Tongue (tissue), 2 donors: ENCODE results near the gene TAX1BP3. TPM values are rescaled to one million over a fixed set of nuclear protein-coding genes. Genes with fewer than 3 reads are reported as not detected.
"Not testable (repeated sequence)": the region's sequence is repeated elsewhere in the genome, so short reads cannot be mapped to it uniquely, and the experiment has no call there.

Experiments
- DNase-seq: peaks from one replicate; pipeline ENCODE4 v3.0.0-alpha.2; 2015
- total RNA-seq: library from RNA; depleted of rRNA; stranded (reverse); fragments of >200 nt; gene quantifications from one replicate; pipeline ENCODE4 v1.2.3, GENCODE V29; 2014

The TAX1BP3 gene, protein sequence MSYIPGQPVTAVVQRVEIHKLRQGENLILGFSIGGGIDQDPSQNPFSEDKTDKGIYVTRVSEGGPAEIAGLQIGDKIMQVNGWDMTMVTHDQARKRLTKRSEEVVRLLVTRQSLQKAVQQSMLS
- total RNA-seq: 53.7 TPM

DNA sequence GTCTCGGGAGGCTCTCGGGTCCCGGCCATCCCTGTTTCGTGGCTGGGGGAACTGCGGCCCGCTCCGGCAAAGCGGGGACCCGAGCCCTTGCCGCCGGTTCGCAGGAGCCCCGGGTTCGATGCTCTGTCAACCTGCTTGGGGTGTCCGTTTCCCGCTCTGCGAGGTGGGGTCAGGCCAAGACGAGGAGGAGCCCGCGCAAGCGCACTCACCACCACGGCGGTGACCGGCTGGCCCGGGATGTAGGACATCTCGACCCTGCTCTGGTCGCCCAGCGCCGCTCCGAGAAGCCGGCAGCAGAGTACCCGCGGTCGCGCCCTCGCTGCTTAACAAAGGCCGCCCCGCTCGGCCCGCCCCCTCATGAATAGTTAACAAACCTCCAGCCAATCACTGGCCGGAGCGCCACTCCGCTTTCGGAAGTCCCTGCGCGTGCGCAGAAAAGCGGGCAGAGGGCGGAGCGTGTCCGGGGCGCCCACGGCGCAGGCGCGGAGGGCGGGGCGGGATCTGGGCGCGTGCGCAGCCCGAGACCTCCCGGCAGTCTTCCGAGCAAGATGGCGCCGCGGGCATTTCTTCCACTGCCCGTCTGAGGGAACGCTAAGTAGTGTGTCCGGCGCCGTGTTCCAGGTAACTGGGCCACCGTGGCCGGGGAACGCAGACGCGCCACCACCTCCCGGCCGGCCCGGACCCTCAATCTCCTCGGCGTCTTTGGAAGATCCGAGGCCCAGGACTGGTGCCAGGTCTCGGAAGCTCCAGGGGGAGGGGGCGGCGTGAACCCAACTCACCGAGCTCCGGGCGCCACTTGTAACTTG, at the start of gene TAX1BP3, which contains the start of gene EMC6:
TSS of gene TAX1BP3 (minus strand) at position 300 of the 806 bp plus-strand sequence. CDS start at position 248, 52 bp downstream.
TSS of gene EMC6 (plus strand) at position 534 of the 806 bp plus-strand sequence. CDS start 335 bp downstream, outside the sequence.
- DNase-seq: peak; percentile 100

DNA sequence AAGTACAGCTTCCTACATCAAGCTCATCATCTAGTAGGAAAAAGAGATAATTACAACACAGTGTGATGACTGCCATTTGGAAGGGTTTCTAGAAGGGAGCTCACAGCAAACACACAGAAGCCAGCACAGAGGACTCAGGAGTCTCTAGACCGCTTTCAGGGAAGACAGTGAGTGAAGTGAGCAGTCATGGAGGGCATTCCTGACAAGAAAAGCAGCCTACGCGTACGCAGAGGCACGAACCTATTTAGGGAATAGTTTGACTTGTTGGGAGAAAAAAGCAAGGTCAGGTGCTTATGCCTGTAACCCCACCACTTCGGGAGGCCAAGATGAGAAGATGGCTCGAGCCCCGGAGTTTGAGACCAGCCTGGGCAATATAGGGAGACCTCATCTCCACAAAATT, 46.9 kb upstream of the TAX1BP3 start:
- no peak for DNase-seq

DNA sequence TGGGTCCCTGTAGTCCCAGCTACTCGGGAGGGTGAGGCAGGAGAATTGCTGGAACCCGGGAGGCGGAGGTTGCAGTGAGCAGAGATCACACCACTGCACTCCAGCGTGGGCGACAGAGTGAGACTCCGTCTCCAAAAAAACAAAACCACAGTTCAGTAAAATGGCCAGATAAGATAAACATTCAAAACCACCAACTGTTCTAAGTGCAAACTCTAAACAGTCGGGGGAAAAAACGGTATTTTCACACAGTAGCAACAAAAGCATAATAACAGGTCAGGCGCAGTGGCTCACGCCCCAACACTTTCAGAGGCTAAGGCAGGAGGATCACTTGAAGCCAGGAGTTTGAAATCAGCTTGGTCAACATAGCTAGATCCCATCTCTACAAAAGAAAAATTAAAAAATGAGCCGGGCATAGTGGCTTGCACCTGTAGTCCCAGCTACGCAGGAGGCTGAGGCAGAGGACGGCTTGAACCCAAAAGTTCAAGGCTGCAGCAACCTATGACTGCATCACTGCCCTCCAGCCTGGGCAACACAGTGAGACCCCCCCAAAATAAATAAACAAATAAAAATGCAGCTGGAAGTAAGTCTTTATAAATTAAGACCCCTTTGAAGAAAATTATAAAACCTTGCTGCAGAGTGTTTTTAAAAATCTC, 44.6 kb upstream of the TAX1BP3 start:
- DNase-seq: no peak

DNA sequence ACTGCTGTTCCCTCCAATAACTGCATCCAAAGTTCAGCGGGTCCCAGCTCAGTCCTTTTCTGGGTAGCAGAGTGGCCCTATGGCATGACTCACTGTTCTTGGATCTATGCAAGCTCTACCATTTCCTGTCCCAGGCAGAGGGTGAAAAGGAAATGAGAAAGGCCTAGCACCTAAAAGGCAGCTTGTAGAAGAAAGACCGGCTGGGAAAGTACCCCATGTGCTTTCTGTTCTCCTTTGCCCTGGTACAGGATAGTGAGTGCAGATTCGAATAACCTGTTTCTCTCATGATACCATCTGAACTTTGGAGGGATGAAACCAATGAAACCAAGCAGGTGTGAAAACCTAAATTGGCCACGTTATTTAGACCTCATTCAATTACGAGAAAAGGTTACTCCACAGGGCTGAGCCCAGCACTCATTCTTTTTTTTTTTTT, 42.6 kb upstream of the TAX1BP3 start:
- DNase-seq: no peak

DNA sequence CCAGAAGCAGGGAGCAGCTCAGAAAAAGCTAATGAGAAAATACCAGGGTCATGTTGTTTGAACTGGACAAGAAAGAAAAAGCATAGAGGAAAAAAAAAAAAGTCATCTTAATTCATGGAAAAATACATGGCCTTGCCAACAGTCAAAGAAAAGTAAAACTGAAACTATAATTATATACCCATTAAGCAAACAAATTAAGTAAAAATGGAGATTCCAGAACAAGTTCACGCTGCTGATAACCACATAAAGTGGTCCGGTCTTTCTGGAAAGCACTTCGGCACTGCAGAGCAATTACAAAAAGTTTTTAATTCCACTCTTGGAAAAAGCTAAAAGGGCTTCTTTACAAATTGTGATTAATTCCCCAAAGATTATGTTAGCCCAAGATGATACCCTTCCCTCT, 40.0 kb upstream of the TAX1BP3 start:
- no peak for DNase-seq

DNA sequence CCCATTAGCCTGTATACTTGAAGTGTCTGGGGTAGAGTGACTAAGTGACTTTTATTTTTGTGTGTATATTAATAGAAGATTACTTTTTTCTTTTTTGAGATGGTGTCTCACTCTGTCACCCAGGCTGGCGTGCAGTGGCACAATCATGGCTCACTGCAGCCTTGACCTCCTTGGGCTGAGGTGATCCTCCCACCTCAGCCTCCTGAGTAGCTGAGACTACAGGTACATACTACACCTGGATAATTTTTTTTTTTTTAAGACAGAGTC, 37.3 kb upstream of the TAX1BP3 start:
- DNase-seq: not testable (repeated sequence)

DNA sequence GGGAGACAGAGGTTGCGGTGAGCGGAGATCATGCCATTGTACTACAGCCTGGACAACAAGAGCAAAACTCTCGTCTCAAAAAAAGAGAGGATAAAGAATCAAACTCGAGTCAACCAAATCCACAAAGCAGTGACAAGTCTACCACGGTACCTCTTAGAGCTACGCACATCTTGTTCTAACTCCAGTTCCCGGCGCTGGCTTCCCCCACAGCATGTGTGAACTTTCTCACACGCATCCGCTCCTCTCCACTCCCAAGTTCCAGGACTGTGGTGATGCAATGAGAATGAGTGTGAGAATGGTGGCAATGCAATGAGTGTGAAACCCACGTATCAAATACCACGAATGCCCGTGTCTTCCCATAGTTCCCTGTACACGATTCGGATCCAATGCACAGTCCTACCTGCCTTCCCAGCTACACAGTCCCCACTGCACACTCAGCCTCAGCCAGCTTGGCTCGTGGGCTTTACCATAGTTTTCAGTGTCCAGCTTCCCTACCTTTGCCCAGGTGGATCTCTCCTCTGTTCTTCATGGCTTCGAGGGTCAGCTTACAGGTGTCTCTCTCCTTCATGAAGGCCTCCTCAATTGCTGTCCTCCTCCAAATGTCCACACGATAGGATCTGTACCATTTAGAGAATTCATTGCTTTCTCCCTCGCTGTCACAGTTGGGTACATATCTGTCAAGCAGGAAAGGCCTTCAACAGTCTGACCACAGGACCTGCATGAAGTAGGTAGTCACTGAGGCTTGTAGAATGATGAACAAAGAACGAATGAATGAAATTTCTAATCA, 36.7 kb upstream of the TAX1BP3 start:
- DNase-seq: no peak

DNA sequence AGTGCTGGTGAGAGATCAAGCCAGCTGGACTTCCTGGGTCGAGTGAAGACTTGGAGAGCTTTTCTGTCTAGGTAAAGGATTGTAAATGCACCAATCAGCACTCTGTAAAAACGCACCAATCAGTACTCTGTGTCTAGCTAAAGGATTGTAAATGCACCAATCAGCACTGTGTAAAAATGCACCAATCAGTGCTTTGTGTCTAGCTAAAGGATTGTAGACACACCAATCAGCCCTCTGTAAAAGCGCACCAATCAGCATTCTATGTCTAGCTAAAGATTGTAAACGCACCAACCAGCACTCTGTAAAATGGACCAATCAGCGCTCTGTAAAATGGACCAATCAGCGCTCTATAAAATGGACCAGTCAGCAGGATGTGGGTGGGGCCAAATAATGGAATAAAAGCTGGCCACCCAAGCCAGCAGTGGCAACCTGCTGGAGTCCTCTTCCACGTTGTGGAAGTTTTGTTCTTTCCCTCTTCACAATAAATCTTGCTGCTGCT, 33.7 kb upstream of the TAX1BP3 start:
- DNase-seq: not testable (repeated sequence)

DNA sequence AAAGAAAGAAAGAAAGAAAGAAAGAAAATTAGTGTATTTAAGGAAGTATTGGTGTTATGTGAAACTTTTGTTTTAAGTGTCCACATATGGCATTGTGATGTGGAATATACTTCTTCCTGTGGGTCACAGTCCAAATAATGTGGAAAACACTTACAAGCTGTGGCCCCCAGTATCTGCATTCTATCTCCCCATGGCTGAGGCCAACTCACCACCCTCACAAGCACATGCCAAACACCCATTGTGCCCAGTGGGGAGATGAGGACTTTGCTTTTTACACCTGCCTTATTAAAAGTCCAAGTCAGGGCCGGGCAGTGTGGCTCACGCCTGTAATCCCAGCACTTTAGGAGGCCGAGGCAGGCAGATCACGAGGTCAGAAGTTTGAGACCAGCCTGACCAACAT, 31.6 kb upstream of the TAX1BP3 start:
- no peak for DNase-seq

DNA sequence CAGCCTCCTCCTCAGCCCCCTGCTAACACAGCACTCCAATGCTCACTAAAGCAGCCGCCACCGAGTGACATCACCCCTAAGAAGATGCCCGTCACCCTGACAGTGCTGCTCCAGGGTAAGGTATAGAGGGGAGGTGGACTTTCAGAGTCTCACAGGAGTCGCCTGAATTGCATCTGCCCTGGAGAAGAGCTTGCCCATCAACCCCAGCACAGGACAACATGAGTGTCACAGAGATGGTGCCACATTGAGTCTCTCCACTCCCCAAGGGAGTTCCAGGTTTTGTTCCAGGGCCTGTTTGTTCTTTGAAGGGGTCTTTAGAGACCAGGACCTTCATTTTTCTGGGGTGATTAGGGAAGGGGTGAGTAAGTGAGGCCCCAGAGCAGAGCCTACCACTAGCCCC, 29.8 kb upstream of the TAX1BP3 start:
- no peak for DNase-seq

DNA sequence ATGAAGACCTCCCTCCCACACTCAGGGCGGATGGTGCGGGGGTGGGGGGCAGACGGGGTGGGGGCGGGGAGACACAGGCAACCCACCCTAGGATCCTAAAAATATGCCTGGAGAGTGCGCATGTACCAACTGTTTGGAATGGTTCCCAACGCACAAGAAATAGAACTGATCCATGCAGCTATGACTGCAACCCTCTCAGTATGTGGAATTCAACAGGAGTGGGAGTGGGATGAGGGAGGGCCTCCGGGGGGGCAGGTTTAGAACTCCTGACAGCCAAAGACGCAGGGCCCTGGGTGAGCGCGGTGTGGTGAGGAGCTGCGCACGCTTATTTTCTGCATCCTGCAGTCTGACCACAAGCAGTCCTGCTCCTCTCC, 28.7 kb upstream of the TAX1BP3 start:
- DNase-seq: peak; percentile 79

DNA sequence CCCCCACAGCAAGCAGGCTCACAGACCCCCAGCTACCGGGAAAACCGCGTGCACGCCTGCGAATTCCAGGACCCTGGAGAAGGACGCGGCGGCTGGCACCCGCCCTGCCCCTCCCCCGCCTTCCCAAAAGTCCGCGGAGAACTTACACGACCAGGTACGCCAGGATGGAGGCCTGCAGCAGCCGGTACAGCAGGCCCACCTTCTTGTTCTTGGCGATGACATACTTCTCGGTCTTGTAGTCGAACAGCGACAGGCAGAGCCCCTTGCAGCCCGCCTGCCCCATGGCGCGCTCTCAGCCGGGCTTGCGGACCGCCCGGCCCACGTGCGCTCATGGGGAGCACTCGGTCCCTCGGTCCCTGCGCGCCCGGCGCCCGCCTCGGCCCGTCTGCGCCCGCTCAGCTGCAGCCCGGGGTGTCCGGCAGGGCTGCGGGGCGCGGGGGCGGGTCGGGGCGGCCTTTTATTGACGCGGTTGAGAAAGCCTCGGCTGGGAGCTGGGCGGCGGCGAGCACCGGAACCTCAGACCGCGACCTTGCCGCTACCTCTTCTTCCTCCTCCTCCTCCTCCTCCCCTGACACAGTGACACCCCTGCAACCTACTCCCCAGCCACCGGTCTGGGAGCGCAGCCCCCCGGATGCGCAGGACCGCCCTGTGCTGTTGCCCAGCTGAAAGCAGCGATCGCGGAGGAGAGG, 27.5 kb upstream of the TAX1BP3 start, which contains the start of gene P2RX5:
TSS of gene P2RX5 (minus strand) at position 433 of the 689 bp plus-strand sequence. CDS start at position 283, 150 bp downstream.
- no peak for DNase-seq

DNA sequence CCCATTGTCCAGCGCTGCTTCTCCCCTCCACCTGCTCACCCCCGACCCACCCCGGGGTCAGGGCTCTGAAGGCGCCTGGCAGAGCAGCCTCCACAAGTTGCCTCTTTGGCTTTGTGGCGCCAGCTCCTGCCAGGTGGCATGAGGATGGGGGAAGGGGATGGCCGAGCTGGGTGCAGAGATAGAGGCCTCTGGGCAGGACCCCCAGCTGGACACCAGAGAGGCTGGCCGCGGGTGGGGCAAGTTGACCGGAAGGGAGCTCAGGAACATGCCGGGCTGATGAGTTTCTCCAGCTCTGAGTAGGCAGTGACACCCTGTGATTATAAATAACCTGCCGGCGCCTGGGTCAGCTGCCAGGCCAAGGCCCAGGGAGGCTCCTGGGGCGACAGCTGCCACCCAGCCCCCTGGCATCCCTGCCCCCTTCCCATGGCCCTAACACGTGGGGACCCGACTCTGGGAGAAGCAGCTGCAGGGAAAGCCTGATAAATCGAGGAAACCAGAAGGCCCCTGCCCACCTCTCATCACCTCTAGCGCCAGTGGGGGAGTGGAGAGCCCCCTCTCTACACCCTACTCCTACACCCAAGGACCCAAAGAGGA, 26.8 kb upstream of the TAX1BP3 start:
- DNase-seq: peak; percentile 83

DNA sequence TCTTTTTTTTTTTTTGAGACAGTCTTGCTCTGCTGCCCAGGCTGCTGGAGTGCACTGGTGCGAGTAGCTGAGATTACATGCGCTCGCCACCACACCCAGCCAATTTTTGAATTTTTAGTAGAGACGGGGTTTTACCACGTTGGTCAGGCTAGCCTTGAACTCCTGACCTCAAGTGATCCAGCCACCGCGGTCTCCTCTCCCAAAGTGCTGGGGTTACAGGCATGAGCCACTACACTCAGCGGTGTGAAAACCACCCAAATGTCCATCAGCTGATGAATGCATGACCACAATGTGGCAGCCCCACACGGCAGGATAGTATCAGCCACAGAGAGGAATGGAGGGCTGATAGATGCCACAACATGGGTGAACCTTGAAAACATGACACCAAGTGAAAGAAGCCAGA, 25.5 kb upstream of the TAX1BP3 start:
- DNase-seq: no peak

DNA sequence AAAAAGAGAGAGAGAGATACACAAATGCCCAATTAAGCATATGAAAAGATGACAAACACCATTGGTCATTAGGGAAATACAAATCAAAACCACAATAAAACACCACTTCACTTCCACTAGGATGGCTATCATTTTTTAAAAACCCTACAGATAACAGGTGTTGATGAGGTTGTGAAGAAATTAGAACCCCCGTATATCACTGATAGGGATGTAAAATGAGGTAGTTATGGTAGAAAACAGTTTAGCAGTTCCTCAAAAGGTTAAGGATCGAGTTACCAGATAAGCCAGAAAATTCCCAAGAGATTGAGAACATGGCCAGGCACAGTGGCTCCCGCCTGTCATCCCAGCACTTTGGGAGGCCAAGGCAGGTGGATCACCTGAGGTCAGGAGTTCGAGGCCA, 24.8 kb upstream of the TAX1BP3 start:
- DNase-seq: no peak

DNA sequence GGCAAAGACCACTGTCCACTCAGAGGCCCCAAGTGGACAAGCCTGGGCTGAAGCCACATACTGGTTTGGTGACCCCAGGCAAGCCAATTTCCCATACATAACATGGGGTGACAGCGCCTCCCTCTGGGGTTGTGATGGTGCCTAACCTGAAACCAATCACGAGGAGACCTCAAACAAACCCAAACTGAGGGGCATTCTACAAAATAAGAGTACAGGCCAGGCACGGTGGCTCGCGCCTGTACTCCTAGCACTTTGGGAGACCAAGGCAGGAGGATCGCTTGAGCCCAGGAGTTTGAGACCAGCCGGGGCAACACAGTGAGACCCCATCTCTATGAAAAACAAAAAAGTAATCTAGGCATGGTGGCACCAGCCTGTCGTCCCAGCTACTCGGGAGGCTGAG, 24.0 kb upstream of the TAX1BP3 start:
- DNase-seq: no peak

DNA sequence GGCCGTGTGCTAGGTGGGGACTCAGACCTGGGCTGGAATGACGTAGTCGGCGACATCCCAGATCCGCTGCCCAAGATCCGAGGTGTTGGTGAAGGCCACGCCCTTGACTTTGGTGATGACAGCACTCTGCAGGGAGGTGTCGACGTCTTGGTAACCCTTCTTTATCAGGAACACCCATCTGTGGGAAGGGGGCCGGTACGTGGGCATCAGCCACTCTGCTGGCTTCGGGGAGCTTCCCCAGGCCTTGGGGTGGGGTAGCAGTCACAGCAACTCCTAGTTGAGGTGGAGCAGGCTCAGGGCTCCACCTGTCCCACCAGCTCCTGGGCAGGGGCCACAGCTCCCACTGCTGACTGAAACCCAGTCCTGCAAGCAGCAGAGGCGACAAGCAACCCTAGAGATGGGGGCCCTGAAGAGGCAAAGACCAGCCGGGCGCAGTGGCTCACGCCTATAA, 23.3 kb upstream of the TAX1BP3 start:
- no peak for DNase-seq

DNA sequence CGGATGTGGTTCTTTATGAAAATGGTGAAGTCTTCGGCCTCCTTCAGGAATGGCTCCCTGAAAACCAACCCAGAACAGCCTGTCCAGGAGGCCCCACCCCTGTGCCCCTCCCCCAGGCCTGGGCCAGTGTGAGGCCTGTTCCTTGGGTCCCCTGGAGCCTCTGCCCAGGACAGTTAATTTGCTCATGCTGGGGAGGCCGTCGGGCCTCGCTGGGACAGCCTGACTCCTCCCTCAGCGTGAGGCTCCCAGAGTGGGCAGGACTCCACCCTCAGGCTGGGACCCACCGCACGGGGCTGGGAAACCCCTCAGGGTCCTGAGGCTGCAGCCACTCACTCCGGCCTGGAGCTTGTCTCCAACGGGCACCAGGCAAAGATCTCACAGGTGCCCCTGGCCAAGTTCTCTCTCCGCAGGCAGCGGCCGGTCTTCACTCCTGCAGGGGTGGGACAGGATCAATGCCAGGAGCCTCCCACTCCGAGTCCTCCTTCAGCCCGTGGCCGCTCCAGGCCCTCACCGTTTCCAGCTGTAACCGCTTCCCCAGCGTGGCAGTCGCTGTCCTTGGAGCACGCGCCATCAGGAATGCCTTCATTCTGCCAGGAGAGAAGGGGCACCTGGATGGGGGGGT, 21.8 kb upstream of the TAX1BP3 start:
- no peak for DNase-seq

DNA sequence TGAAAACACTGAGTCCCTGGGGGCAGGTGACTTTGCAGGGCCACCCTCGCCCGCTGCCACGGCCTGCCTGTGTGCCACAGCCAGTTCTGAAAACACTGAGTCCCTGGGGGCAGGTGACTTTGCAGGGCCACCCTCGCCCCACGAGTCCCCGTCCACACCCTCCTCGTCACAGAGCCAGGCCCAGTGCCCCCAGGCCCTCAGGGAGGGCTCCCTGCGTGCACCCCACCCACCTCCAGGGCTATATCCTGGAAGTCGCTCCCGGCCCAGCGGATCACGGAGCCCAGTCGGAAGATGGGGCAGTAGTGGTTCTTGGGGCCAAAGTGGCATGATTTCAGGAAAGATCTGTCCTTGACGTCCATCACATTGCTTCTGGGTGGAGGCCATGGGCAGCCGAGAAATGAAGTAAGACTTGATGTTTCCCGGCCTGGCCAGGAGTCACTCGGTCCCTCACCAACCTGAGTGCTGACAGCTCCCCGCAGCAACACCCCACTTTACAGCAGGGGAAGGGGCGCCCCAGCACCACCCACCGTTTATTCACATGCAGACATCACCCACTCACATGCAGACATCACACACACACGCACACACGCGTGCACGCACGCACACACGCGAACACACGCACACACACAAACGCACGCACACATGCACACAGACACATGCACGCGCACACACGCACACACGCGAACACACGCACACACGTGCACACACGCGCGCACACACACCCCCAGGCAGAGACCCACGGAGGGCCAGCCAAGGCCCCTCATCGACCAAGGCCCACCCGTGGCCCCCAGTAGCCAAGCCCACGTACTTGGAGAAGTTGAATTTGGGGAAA, 21.1 kb upstream of the TAX1BP3 start:
- DNase-seq: no peak

DNA sequence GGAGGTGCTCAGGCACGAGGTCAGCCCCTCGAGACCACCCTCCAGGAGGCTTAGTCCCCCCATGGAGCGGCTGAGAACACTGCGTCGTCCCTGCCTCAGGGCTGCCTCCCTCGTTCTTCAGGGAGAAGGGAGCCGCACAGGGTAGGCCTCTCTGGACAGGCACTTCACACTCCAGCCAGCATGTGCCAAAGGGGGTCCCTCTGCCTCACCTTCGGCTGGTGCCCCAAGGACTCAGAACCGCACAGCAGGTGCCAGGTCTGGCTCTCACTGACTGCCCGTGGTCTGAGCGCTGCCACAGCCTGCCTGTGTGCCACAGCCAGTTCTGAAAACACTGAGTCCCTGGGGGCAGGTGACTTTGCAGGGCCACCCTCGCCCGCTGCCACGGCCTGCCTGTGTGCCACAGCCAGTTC, 20.5 kb upstream of the TAX1BP3 start:
- DNase-seq: no peak
